ACC112 (cell line): ENCODE results near the gene PRKAR1A.
"Not testable (repeated sequence)": the region's sequence is repeated elsewhere in the genome, so short reads cannot be mapped to it uniquely, and the experiment has no call there.

Experiments
- H2AFZ ChIP-seq: fragments of 200-600 bp; sonication (generic); one replicate; pipeline ENCODE4 v1.6.0; 2017; ENCODE audit warnings: antibody characterized with exemption, low read length; ENCODE audit not compliant: unreplicated experiment
- H3K27ac ChIP-seq: fragments of 200-600 bp; sonication (generic); 2 replicates; pipeline ENCODE4 v1.5.1; 2014; ENCODE audit warnings: low read depth, mild to moderate bottlenecking, antibody characterized with exemption, low read length, moderate library complexity
- H3K27me3 ChIP-seq: fragments of 200-600 bp; sonication (generic); 2 replicates; pipeline ENCODE4 v1.6.1; 2014; ENCODE audit warnings: mild to moderate bottlenecking, antibody characterized with exemption, low read length, moderate library complexity, mixed read lengths; ENCODE audit not compliant: insufficient read depth
- H3K36me3 ChIP-seq: fragments of 200-600 bp; sonication (generic); 2 replicates; pipeline ENCODE4 v1.6.1; 2016; ENCODE audit warnings: mild to moderate bottlenecking, antibody characterized with exemption, low read length, moderate library complexity, mixed read lengths; ENCODE audit not compliant: insufficient read depth
- H3K4me1 ChIP-seq: fragments of 200-600 bp; sonication (generic); one replicate; pipeline ENCODE4 v1.6.1; 2016; ENCODE audit warnings: low read length, mixed read lengths; ENCODE audit not compliant: insufficient read depth, unreplicated experiment, control insufficient read depth
- H3K4me3 ChIP-seq: fragments of 200-600 bp; sonication (generic); 2 replicates; pipeline ENCODE4 v1.5.1; 2014; ENCODE audit warnings: mild to moderate bottlenecking, low read depth, low read length
- H3K79me2 ChIP-seq: fragments of 200-600 bp; sonication (generic); one replicate; pipeline ENCODE4 v1.6.0; 2016; ENCODE audit warnings: low read length; ENCODE audit not compliant: control insufficient read depth, unreplicated experiment, insufficient read depth

PRKAR1A gene

DNA sequence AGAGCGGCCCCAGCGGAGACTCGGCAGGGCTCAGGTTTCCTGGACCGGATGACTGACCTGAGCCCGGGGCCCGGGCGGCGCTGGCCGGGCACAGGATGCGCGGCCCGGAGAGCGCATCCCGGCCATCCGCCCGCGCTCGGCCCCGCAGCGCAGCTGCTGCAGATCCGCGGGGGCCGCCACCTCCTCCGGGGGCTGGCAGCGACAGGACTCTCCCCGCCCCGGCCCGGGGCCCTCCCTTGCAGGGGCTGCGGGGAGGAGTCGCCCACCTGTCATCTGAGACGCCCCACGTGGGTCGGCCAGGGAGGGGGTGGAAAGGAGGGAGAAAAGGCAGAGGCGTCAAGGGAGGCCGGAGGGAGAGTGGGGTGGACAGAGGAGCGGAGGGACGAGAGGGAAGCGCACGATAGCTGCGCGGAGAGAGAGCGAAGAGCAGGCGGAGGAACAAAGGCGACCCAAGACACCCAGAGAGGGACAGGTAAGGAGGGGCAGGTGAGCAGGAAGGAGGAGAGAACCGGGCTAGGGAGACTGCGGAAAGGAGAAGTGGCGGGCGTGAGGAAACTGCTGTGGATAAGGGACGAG, 471 bp upstream of the PRKAR1A start:
- Histone ChIP-seq H3K36me3 (peaks cover 11% of the 10 kb centered on the region), H3K79me2 (peaks cover 43% of the 10 kb centered on the region), H3K4me3 (peak overlapping the region; percentile 93), H3K27ac (peak overlapping the region; percentile 94), H3K27me3 (no peaks in the 10 kb centered on the region), H2AFZ (peak overlapping the region; percentile 48), H3K4me1 (peaks cover 38% of the 10 kb centered on the region)

GRCh38 chr17:68512960-68513474, 787 bp downstream of the PRKAR1A start:
- peak overlapping the region; percentile 39 for H2AFZ ChIP-seq
- peaks cover 54% of the 10 kb centered on the region for H3K79me2 ChIP-seq
- peak overlapping the region; percentile 94 for H3K27ac ChIP-seq
- peaks cover 22% of the 10 kb centered on the region for H3K36me3 ChIP-seq
- H3K27me3 ChIP-seq: no peaks in the 10 kb centered on the region
- H3K4me1 ChIP-seq: peaks cover 33% of the 10 kb centered on the region
- peak overlapping the region; percentile 93 for H3K4me3 ChIP-seq

GRCh38 chr17:68513932-68514331, 1.7 kb downstream of the PRKAR1A start:
- peaks cover 62% of the 10 kb centered on the region for H3K79me2 ChIP-seq
- peak overlapping the region; percentile 94 for H3K27ac ChIP-seq
- no peaks in the 10 kb centered on the region for H3K27me3 ChIP-seq
- H3K4me3 ChIP-seq: peak overlapping the region; percentile 93
- peaks cover 32% of the 10 kb centered on the region for H3K4me1 ChIP-seq
- H2AFZ ChIP-seq: no peak overlapping the region
- peaks cover 22% of the 10 kb centered on the region for H3K36me3 ChIP-seq

DNA sequence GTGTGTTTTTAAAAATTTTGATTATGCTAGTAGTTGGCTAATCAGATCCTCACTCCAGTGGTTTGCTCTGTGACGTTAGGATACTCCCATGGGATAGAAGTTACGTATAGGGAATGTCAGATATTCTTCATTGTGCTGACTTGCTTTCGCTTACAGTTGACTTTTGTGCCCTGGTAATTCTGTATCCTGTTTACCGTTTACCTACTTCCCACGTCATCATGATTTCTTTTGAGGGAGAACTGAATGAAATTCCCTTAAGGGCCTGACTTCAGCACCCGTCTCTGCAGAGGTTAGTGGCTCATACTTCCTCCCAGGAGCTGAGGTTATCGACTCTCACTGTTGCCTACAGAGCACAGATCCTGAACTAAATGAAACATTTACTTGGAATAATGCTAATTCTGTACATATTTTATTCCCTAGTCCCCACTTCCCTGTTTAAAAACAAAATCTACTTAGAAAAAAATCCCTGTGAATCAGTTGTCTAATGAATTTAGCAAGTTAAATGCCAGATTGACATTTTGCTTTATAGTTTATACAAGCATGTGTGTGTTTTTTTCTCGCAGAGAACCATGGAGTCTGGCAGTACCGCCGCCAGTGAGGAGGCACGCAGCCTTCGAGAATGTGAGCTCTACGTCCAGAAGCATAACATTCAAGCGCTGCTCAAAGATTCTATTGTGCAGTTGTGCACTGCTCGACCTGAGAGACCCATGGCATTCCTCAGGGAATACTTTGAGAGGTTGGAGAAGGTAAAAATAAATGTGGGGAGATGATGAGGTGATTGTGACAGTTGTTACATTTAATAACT, 2.8 kb downstream of the PRKAR1A start:
- H3K4me3 ChIP-seq: peak overlapping the region; percentile 93
- H3K27me3 ChIP-seq: no peaks in the 10 kb centered on the region
- H3K4me1 ChIP-seq: peaks cover 28% of the 10 kb centered on the region
- no peak overlapping the region for H2AFZ ChIP-seq
- peak overlapping the region; percentile 94 for H3K27ac ChIP-seq
- H3K79me2 ChIP-seq: peaks cover 73% of the 10 kb centered on the region
- peaks cover 32% of the 10 kb centered on the region for H3K36me3 ChIP-seq

- peaks cover 80% of the 10 kb centered on the region for H3K79me2 ChIP-seq
- peaks cover 32% of the 10 kb centered on the region for H3K36me3 ChIP-seq
- no peak overlapping the region for H3K4me3 ChIP-seq
- H3K4me1 ChIP-seq: peaks cover 23% of the 10 kb centered on the region
- no peaks in the 10 kb centered on the region for H3K27me3 ChIP-seq
- H3K27ac ChIP-seq: peak overlapping the region; percentile 94; the same call in 1 of the 2 replicates
- H2AFZ ChIP-seq: no peak overlapping the region
These were observed 4.5 kb downstream of the PRKAR1A start for GRCh38 chr17:68516732-68517131.

DNA sequence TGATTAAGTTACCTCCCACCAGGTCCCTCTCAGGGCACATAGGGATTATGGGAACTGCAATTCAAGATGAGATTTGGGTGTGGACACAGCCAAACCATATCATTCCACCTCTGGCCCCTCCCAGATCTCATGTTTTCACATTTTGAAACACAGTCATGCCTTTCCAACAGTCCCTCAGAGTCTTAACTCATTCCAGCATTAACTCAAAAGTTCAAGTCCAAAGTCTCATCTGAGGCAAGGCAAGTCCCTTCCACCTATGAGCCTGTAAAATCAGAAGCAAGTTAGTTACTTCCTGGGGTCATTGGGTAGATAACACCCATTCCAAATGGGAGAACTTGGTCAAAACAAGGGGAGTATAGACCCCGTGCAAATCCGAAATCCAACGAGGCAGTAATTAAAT, 5.4 kb downstream of the PRKAR1A start:
- not testable (repeated sequence) for H2AFZ ChIP-seq, H3K4me3 ChIP-seq, H3K27ac ChIP-seq, H3K27me3 ChIP-seq
- Histone ChIP-seq H3K4me1 (peaks cover 23% of the 10 kb centered on the region), H3K79me2 (peaks cover 84% of the 10 kb centered on the region), H3K36me3 (peaks cover 35% of the 10 kb centered on the region)

GRCh38 chr17:68518063-68518815, 6.0 kb downstream of the PRKAR1A start:
- Histone ChIP-seq H2AFZ (no peak overlapping the region), H3K4me1 (peaks cover 23% of the 10 kb centered on the region), H3K4me3 (no peak overlapping the region), H3K79me2 (peaks cover 84% of the 10 kb centered on the region), H3K27ac (no peak overlapping the region), H3K36me3 (peaks cover 42% of the 10 kb centered on the region), H3K27me3 (no peaks in the 10 kb centered on the region)

GRCh38 chr17:68519051-68519450, 6.8 kb downstream of the PRKAR1A start:
- Histone ChIP-seq H3K4me1 (peaks cover 23% of the 10 kb centered on the region), H3K36me3 (peaks cover 48% of the 10 kb centered on the region), H3K79me2 (peaks cover 84% of the 10 kb centered on the region)
- not testable (repeated sequence) for H2AFZ ChIP-seq, H3K4me3 ChIP-seq, H3K27ac ChIP-seq, H3K27me3 ChIP-seq

- peaks cover 75% of the 10 kb centered on the region for H3K79me2 ChIP-seq
- H3K27ac ChIP-seq: no peak overlapping the region
- H2AFZ ChIP-seq: no peak overlapping the region
- H3K4me3 ChIP-seq: no peak overlapping the region
- H3K36me3 ChIP-seq: peaks cover 51% of the 10 kb centered on the region
- H3K4me1 ChIP-seq: peaks cover 20% of the 10 kb centered on the region
- H3K27me3 ChIP-seq: no peaks in the 10 kb centered on the region
These were observed 7.7 kb downstream of the PRKAR1A start for GRCh38 chr17:68519911-68520310.

- Histone ChIP-seq H3K36me3 (peaks cover 56% of the 10 kb centered on the region), H3K79me2 (peaks cover 54% of the 10 kb centered on the region), H3K4me3 (no peak overlapping the region), H3K27ac (no peak overlapping the region), H3K4me1 (no peaks in the 10 kb centered on the region), H3K27me3 (no peaks in the 10 kb centered on the region), H2AFZ (no peak overlapping the region)
These were observed 10.0 kb downstream of the PRKAR1A start for GRCh38 chr17:68522266-68522665.
